ENCODE data around the gene ATG4B.

Gene ATG4B

GRCh38 chr2:241613017-241613780 is 24.3 kb upstream of the ATG4B start:
- no peak for DNase-seq (ENCODE audit: low spot score)

- no peak for DNase-seq (ENCODE audit: low spot score)
Measured at GRCh38 chr2:241615041-241615440, 22.5 kb upstream of the ATG4B start.

DNA sequence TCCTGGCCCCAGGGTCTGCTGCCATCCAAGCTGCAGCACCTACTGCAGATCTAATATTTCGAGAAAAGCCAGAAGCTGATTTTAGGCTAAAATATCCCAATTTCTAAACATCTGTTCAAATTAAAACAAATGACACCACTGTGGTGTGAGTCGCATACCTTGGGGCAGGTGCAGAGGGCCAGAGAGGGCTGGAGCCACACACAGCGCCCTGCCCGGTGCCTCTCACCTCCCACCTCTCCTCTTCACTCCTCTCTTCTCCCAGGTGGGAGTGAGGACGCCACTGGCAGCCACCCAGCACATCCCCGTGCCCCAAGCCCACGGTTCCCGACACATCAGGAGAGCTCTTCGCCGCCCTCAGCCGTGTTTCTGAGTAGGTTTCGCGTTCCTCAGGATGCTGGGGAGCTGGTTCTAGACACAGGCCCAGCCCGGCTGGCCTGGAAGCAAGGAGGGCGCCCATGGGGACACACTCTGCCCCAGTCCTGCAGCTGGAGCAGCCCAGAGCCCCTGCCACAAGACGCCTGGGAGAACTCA is 21.9 kb upstream of the ATG4B start:
- DNase-seq (ENCODE audit: low spot score) = no peak

DNA sequence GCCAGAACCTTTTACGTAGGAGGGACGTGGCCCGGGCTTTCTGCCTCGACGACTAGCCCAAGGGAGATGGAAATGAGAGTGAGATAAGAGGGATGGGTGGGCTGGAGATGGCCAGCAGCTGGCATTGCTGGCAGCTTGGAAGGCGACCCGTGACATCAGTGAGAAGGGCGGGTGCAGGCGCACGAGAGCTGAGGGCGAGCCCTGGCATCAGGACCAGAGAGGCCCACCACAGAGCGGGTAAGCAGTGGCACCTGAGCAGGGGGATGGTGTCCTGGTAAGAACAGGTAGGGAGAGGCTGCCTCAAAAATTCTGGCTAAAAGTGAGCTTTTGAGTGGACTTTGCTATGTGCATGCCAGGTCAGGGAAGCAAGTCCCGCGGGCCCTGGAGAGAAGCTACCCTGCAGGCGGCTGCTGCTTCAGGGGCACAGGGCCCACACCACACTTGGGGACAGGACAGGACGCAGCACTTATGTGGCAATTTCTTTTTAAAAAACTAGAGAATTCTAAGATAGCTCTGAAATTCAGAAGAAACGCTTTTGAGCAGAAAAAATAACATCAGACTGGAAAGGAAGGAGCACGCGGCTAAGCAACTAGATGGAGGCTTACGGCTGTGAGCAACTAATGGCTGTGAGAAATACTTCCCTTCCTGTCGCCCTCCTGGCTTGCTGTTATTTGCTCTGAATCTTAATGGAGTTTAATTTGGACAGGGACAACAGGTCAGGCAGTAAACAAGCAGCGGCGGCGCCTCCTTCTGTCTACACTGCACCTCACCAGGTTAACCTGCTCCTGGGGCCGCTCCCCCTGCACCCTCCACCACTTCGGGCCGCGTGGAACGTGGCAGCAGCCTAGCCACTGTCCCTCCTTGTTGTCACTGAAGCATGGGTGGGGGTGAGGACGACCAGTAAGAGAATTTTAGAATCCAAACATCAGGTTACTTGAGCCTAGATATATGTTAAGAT is 21.0 kb upstream of the ATG4B start:
- DNase-seq (ENCODE audit: low spot score) = no peak

- no peak for DNase-seq (ENCODE audit: low spot score)
Measured at GRCh38 chr2:241617431-241618154, 19.9 kb upstream of the ATG4B start.

- DNase-seq (ENCODE audit: low spot score) = no peak
Measured at GRCh38 chr2:241618296-241618805, 19.1 kb upstream of the ATG4B start.

DNA sequence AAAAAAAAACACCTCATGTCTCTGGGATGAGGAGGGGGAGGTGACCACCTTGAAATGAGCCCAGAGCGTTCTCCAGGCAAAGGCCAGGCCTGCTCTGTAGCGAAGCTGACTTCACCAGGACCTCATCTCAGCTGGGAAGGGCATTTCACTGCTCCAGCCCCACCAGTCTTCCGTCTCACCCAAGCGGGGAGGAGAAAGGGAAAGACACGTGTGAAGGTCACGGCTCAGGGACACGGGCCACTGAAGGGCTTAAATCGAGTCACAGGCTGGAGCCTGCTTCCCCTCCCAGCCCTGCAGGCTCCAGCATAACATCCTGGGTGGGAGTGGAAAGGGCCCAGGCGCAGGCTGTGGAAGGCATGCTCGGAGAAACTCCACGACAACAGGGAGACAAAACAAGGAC is 18.7 kb upstream of the ATG4B start:
- no peak for DNase-seq (ENCODE audit: low spot score)

DNA sequence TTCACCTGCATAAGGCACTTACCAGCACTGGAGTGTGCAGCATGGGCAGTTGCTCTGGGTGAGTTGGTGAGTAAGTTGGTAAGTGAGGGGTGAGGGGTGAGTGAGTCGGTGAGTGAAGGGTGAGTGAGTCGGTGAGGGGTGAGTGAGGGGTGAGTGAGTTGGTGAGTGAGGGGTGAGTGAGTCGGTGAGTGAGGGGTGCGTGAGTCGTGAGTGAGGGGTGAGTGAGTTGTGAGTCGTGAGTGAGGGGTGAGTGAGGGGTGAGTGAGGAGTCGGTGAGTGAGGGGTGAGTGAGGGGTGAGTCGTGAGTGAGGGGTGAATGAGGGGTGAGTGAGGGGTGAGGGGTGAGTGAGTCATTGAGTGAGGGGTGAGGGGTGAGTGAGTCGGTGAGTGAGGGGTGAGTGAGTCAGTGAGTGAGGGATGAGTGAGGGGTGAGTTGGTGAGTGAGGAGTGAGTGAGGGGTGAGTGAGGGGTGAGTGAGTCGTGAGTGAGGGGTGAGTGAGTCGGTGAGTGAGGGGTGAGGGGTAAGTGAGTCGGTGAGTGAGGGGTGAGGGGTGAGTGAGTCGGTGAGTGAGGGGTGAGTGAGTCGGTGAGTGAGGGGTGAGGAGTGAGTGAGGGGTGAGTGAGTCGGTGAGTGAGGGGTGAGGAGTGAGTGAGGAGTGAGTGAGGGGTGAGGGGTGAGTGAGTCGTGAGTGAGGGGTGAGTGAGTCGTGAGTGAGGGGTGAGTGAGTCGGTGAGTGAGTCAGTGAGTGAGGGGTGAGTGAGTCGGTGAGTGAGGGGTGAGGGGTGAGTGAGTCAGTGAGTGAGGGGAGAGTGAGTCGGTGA is 17.7 kb upstream of the ATG4B start:
- no peak for DNase-seq (ENCODE audit: low spot score)

DNA sequence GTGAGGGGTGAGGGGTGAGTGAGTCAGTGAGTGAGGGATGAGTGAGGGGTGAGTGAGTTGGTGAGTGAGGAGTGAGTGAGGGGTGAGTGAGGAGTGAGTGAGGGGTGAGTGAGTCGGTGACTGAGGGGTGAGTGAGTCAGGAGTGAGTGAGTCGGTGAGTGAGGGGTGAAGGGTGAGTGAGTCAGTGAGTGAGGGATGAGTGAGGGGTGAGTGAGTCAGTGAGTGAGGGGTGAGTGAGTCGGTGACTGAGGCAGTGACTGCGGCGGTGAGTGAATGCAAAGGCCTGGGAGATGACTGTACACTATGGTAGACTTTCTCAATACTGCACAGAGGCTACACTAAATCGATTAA is 17.1 kb upstream of the ATG4B start:
- DNase-seq (ENCODE audit: low spot score) = no peak

DNA sequence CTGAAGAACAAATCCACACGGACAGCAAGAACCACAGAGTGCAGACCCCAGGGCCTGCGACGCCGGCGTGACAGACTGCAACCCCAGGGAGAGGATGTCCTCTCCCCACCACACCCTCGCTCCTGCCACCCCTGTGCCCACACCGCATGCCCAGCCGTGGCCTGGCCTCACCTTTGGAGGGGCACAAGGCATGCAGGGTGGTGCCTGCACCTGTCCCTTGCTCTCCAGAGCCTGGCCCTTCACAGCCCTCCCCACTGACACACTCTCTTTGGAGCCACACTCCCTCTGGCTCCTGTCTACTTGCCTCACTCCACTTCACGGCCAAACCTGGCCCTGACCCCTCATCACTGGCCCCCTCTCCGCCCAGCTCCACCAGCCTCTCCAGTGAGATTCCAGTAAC is 9.8 kb upstream of the ATG4B start:
- DNase-seq (ENCODE audit: low spot score) = no peak

DNA sequence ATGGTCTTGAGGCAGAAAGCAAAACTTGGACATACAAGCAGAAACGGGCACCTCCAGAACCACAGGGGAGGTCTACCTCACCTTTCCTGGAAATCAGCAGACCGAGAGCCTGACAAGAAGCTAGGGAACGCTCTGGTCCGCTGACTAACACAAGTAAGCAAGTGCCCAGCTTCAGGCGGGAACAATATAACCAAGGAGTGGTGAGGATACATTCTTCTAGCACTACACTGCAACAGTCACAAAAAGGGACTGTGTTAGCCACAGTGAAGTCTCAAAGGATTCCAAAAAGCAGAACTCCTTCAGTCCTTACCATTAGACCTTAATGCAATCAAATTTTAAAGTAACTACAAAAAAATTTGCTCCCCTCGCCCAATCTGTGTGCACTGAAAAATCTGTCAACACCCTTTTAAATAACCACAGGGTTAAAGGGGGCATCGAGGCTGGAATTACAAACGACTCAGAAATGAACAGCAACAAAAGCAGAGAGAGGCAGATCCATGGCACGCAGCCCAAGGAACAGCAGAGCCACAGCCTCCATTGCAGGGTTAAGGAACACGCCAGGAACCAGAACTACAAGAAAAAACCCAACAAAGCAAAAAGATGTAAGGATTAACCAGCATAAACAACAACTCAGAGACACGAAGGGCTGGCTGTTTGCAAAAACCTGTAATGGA is 7.6 kb upstream of the ATG4B start:
- DNase-seq (ENCODE audit: low spot score) = no peak

- peak; percentile 47 for DNase-seq (ENCODE audit: low spot score)
Measured at GRCh38 chr2:241632478-241633325, 4.8 kb upstream of the ATG4B start.

- DNase-seq (ENCODE audit: low spot score) = no peak
Measured at GRCh38 chr2:241633561-241633960, 3.9 kb upstream of the ATG4B start.

DNA sequence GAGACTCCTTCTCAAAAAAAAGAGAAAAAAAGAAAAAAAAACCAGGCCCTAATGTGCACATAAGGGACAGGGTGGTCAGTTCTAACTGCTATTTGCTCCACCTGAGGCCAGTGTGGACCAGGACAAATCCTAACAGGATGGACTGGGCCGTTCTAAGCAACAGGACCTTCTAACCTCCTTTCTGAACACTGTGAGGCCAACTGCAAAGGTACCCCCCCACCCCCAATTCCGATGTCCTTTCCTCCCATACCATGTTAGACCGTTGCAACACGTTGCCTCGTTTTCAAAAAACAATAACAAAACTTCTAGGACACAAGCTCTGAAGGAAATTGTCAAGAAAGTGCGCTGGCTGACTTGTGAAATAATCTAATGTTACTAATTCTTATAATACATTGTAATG is 1.7 kb upstream of the ATG4B start:
- no peak for DNase-seq (ENCODE audit: low spot score)

DNA sequence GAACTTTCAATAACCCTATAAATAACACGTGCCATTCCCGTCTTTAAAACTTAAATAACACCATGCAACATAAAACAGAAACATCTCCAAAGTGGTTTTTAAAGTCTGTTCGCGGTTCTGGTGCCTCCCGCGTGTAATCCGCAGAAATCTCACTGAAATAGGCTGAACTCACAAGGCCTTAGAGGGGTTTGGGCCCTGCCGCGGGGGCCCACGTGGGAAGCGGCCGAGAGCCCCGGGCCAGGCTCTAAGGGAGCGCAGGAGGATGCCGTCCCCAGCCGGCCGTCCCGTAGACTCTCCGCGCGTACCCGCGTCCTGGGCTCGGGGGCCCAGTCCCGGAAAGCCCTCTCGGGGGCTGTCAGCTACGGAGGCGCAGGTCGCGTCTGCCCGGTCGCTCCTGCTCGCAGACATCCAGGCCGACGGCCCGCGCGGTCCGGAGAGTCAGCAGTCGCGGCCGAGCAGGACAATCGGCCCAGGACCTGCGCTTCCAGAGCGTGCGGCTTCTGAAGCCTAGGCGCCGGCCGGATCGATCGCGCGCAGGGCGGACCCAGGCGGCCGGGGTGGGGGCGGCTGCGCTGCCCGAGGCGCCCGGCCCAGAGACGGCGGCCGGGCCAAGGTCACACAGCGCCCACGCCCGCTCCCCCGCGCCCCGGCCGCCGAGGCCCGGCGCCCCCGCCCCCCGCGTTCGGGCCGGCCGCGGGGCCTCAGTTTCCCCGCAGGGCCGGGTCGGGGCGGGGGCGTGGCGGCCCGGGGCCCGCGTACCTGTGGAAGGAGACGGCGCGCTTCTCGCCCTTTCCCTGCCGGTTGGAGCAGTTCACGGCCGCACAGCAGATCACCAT is 1.1 kb upstream of the ATG4B start:
- no peak for DNase-seq (ENCODE audit: low spot score)

DNA sequence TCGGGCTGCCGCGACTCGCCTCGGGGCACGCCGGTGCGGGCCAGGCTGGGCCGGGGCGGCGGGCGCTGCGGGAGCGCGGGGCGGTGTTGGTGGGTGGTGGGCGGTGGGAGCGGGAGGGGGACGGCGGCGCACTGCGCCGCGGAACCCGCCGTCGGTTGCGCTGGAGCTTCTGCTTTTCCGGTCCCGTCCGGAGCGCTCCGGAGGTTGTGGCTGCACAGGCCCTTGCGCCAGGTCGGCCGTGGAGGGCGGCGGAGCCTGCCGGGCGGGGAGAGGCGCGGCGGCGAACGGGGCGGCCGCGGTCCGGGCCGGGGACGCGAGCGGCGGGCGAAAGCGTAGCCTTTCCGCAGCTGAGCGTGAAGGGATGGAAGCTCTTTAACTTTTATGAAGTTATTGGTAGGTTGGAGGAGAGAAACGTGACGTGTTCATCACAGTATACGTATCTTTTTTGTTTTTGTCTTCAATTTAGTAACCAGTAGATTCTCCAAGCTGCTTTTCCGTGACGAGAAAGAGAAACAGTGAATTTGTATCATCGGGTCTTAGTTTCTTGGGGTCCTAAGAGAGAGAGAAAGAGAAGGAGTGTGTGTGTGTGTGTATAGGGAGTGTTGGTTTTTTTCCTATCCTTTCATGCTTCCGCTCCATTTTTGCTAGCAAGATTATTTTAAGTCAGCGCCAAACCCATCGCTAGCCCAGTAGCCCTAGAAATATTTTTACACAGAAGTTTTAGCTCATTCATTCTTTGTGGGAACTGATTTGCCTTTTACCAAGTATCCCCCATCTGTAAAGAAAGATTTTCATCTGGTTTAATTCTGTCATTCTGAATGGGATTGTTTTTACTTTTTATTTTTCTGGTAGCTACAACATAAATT is 535 bp downstream of the ATG4B start:
- no peak for DNase-seq (ENCODE audit: low spot score)

- no peak for DNase-seq (ENCODE audit: low spot score)
Measured at GRCh38 chr2:241638940-241639339, 1.4 kb downstream of the ATG4B start.

DNA sequence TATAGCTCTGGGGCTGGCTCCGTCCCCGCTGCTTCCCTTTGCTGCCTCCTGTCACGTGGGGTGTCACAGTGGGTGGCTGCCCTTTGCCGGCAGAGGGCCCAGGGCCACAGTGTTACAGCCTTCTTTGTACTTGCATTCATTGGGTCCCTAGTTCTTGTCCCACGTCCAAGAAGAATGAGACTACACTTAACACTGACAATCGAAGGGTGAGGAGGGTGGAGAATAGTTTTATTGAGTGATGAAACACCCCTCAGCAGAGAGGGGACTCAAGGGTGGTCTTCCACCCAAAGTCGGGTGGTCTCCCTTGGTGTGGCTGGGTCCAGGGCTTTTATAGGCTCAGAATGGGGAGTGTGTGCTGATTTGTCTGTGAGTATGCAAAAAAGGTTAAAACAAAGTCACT is 1.9 kb downstream of the ATG4B start:
- no peak for DNase-seq (ENCODE audit: low spot score)
